HG02970 (cell line): Measurements from ENCODE around the gene PHACTR4.
"Not testable (repeated sequence)": the region's sequence is repeated elsewhere in the genome, so short reads cannot be mapped to it uniquely, and the experiment has no call there.

Experiments used
- ATAC-seq: cut with Tn5 transposase; IDR thresholded peaks from one replicate; pipeline ENCODE4 v1.9.1; 2021; ENCODE audit warnings: mild to moderate bottlenecking, moderate library complexity, moderate number of reproducible peaks; ENCODE audit not compliant: unreplicated experiment, low FRiP score

Gene PHACTR4

GRCh38 chr1:28369371-28370238, at the start of gene PHACTR4:
PHACTR4 (plus strand) TSS chr1:28369740; CDS start chr1:28407448, 37,708 bp downstream.
- ATAC-seq: peak; percentile 84

- no peak for ATAC-seq
These were observed 47.3 kb upstream of the PHACTR4 start for GRCh38 chr1:28322194-28322593.

GRCh38 chr1:28323720-28324119, 45.8 kb upstream of the PHACTR4 start:
- ATAC-seq: no peak

DNA sequence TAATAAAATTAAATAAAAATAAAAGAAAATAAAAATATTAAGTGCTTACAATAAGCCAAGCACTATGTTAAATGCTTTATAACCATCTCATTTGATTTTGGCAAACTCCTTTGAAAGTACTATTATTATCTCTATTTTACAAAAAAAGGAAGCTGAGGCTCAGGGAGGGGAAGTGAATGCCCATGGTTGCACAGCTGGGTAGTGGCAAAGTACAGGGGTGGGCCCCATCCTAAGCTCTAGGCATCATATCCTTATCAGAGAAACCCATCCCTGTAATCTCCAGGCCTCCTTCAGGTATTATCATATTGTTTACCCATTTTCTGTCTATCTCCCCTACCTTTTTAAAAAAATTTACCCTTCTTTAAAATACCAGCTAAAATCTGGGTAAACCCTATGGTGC, 43.0 kb upstream of the PHACTR4 start:
- no peak for ATAC-seq

DNA sequence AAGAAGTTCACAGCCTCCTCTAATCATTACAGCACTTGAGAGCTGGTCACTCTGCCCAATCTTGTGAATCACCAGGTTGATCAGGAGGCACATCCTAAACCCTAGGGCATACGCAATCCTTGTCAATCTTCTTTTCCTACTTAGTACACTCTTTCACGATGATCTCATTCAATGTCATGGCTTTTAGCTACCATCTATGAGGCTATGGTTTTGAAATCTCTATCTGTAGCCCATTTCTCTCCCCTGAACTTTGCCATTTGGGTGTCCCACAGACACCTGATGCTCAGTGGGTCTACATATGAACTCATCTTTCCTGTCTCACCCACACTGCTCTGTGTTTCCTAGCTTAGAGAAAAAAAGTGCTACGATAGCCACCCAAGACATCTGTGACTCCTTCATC, 42.6 kb upstream of the PHACTR4 start:
- no peak for ATAC-seq

GRCh38 chr1:28327431-28327830, 42.1 kb upstream of the PHACTR4 start:
- ATAC-seq: not testable (repeated sequence)

- no peak for ATAC-seq
These were observed 41.3 kb upstream of the PHACTR4 start for GRCh38 chr1:28328228-28328648.

GRCh38 chr1:28329395-28330153, 40.0 kb upstream of the PHACTR4 start:
- ATAC-seq: no peak

DNA sequence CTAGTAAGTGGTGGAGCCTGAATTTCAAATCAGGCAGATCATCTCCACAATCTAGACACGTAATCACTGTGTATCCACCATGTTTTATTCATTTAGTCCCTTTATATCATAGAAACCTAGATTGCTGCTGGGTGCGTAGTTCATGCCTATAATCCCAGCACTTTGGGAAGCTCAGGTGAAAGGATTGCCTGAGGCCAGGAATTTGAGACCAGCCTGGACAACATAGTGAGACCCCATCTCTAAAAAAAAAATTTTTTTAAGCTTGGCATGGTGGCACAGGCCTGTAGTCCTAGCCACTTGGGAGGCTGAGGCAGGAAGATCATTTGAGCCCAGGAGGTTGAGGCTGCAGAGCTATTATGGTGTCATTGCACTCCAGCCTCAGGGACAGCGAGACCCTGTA, 30.6 kb upstream of the PHACTR4 start:
- no peak for ATAC-seq

- ATAC-seq: no peak
These were observed 30.0 kb upstream of the PHACTR4 start for GRCh38 chr1:28339551-28339950.

GRCh38 chr1:28340221-28340974, 29.1 kb upstream of the PHACTR4 start:
- ATAC-seq: no peak

GRCh38 chr1:28341591-28341990, 27.9 kb upstream of the PHACTR4 start:
- no peak for ATAC-seq

DNA sequence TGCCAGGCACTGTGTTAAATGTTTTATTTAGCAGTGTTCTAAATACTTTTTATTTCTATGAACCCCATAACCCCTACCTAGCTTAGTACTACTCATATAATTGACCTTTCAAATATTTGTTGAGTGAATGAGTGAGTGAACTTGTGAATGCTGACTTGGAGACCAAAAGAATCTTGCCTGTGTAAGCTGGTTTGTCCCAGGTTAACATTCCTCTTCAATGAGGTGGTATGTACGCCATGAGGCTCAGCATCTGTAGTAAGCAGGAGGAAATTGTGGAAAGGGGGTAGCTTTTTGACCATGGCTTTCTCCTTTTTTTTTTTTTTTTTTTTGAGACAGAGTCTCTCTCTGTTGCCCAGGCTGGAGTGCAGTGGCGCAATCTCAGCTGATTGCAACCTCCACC, 26.1 kb upstream of the PHACTR4 start:
- ATAC-seq: no peak

DNA sequence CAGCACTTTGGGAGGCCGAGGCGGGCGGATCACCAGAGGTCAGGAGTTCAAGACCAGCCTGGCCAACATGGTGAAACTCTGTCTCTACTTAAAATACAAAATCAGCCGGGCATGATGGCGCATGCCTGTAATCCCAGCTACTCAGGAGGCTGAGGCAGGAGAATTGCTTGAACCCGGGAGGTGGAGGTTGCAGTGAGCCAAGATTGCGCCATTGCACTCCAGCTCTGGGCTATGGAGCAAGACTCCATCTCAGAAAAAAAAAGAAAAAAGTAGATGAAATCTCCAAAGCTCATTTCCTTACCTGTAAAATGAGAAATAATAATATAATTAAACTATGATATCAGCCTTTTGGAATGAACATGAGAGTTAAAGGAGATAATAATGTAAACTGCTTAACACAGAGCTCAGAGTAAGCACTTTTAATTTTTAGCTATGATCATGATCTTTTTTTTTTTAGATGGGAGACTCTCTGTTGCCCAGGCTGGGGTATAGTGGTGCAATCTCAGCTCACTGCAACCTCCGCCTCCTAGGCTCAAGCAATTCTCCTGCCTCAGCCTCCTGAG, 16.2 kb upstream of the PHACTR4 start:
- not testable (repeated sequence) for ATAC-seq

GRCh38 chr1:28354121-28354520, 15.4 kb upstream of the PHACTR4 start:
- ATAC-seq: no peak

GRCh38 chr1:28358716-28359115, 10.8 kb upstream of the PHACTR4 start:
- no peak for ATAC-seq

DNA sequence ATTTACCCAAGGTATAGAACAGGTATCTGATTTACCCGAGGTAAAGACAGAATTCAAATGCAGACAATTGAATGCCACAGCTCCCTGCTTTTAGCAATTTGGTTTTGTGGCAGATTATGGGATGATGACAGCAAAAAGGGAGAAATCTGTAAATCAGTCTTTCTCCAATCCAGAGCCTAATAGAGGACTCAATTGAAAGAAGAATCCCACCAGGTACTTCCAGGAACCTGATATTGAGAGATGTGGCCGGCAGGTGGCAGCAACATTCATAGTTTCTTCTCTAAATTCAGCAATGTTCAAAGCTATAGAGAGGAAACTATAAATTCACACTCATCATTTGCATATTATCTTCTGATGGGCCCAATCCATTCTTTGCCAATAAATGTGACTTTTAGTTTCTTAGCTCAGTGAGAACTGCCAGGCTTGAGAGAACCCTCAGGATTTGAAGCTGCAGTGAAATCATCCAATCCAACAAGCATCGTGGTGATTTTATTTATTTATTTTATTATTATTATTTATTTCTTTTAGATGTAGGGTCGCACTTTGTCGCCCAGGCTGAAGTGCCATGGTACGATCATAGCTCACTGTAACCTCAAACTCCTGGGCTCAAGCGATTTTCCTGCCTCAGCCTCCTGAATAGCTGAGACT, 9.8 kb upstream of the PHACTR4 start:
- no peak for ATAC-seq

GRCh38 chr1:28364888-28365287, 4.7 kb upstream of the PHACTR4 start:
- ATAC-seq: no peak

GRCh38 chr1:28365864-28366263, 3.7 kb upstream of the PHACTR4 start:
- ATAC-seq: no peak

- ATAC-seq: not testable (repeated sequence)
These were observed 932 bp upstream of the PHACTR4 start for GRCh38 chr1:28368608-28369007.
